Endothelial cell of umbilical vein (primary cell): ENCODE data around the gene CREBL2. TPM values are rescaled to one million over a fixed set of nuclear protein-coding genes. Genes with fewer than 3 reads are reported as not detected.

Experiments used
- BruUV-seq: library from RNA; stranded (reverse); fragments of 400-500 nt; replicated peaks from 2 replicates; lab custom pipeline; 2021; lab: Mats Ljungman, UMichigan
- CTCF ChIA-PET: fragments of 300-600, 350-600 bp; sonication (Branson Sonifier 250); formaldehyde crosslinking; loops from one replicate; lab custom pipeline; 2021; ENCODE audit warnings: antibody characterized with exemption, inconsistent platforms; lab: Charles Lee
- POLR2A ChIA-PET: fragments of 300-600, 350-600 bp; sonication (Branson Sonifier 250); formaldehyde crosslinking; loops from one replicate; lab custom pipeline; 2021; ENCODE audit warnings: antibody characterized with exemption, inconsistent platforms; lab: Charles Lee
- DNase-seq: peaks from one replicate; pipeline ENCODE4 v3.0.0-alpha.2; 2011; ENCODE audit warnings: low read depth, low spot score
- FAIRE-seq: peaks from 2 replicates; lab custom pipeline; 2011; peaks lifted over from hg19 to GRCh38; lab: Jason Lieb, UNC
- H2AFZ ChIP-seq: 2 replicates; pipeline ENCODE4 v1.6.0; 2012; ENCODE audit warnings: low read depth, low read length, control low read depth, inconsistent platforms
- H3K27ac ChIP-seq: 2 replicates; pipeline ENCODE4 v1.5.1; 2011; ENCODE audit warnings: low read depth, mild to moderate bottlenecking, control low read depth, low read length, moderate library complexity; ENCODE audit not compliant: insufficient read depth
- H3K27me3 ChIP-seq, 2 experiments: 2 replicates each; pipeline versions ENCODE4 v1.6.0 to v1.6.1; 2011; ENCODE audit warnings: low read length in 2 of 2, mixed read lengths in 1 of 2; ENCODE audit not compliant: control insufficient read depth in 2 of 2, insufficient read depth in 2 of 2
- H3K36me3 ChIP-seq, 2 experiments: 2 replicates in 1 of 2; 3 replicates in 1 of 2; pipeline ENCODE4 v1.5.1; 2011; ENCODE audit warnings: low read length in 2 of 2, mild to moderate bottlenecking in 1 of 2, moderate library complexity in 1 of 2; ENCODE audit not compliant: control insufficient read depth in 2 of 2, insufficient read depth in 2 of 2; ENCODE audit errors: extremely low read depth in 1 of 2
- H3K4me1 ChIP-seq: 3 replicates; pipeline ENCODE4 v1.5.1; 2011; ENCODE audit warnings: mild to moderate bottlenecking, low read length; ENCODE audit not compliant: control insufficient read depth, insufficient read depth; ENCODE audit errors: extremely low read depth
- H3K4me2 ChIP-seq: 2 replicates; pipeline ENCODE4 v1.6.1; 2011; ENCODE audit warnings: low read length, control low read depth, mixed read lengths; ENCODE audit not compliant: insufficient read depth
- H3K4me3 ChIP-seq, 3 experiments: fragments of 200-600 bp in 1 of 3; sonication (generic), shearing (Covaris generic) in 1 of 3; replicated peaks in 1 of 3; 2 replicates each; pipeline ENCODE4 v1.5.1; 2011 to 2016; ENCODE audit warnings: control low read depth in 3 of 3, low read length in 3 of 3, mild to moderate bottlenecking in 2 of 3, inconsistent platforms in 1 of 3, low read depth in 1 of 3, moderate library complexity in 1 of 3; ENCODE audit not compliant: insufficient read depth in 1 of 3
- H3K79me2 ChIP-seq: 2 replicates; pipeline ENCODE4 v1.6.0; 2012; ENCODE audit warnings: low read length, inconsistent platforms; ENCODE audit not compliant: control insufficient read depth, insufficient read depth
- H3K9ac ChIP-seq: replicated peaks from 2 replicates; pipeline ENCODE3; 2011; ENCODE audit warnings: low read length, control low read depth; ENCODE audit not compliant: insufficient read depth; ENCODE audit errors: extremely low read depth
- H3K9me1 ChIP-seq: replicated peaks from 3 replicates; pipeline ENCODE4 v1.6.0; 2011; ENCODE audit warnings: mild to moderate bottlenecking, low read length; ENCODE audit not compliant: control insufficient read depth, insufficient read depth; ENCODE audit errors: extremely low read depth
- H3K9me3 ChIP-seq: replicated peaks from 2 replicates; pipeline ENCODE4 v1.5.1; 2012; ENCODE audit warnings: low read length, inconsistent platforms; ENCODE audit not compliant: control insufficient read depth, insufficient read depth
- H4K20me1 ChIP-seq: replicated peaks from 2 replicates; pipeline ENCODE3; 2011; ENCODE audit warnings: mild to moderate bottlenecking, low read length; ENCODE audit not compliant: control insufficient read depth, insufficient read depth; ENCODE audit errors: extremely low read depth
- CTCF ChIP-seq, 2 donors: IDR thresholded peaks; 1 replicate in 1 of 2; 2 replicates in 1 of 2; pipeline ENCODE4 v1.5.1; 2011; ENCODE audit warnings: low read length in 2 of 2, mild to moderate bottlenecking in 2 of 2, moderate library complexity in 2 of 2, control low read depth in 1 of 2, inconsistent platforms in 1 of 2, low read depth in 1 of 2; ENCODE audit not compliant: insufficient read depth in 1 of 2; ENCODE audit errors: extremely low read depth in 1 of 2
- EZH2 ChIP-seq: IDR thresholded peaks from 2 replicates; pipeline ENCODE4 v1.6.1; 2012; ENCODE audit warnings: borderline replicate concordance, low read depth, mild to moderate bottlenecking, moderate library complexity, low read length, inconsistent platforms; ENCODE audit not compliant: severe bottlenecking
- FOS ChIP-seq: IDR thresholded peaks from 2 replicates; pipeline ENCODE4 v1.6.1; 2011; ENCODE audit warnings: mild to moderate bottlenecking, low read length, moderate library complexity, borderline replicate concordance; ENCODE audit not compliant: insufficient read depth
- GATA2 ChIP-seq: IDR thresholded peaks from 2 replicates; pipeline ENCODE4 v1.7.0; 2011; ENCODE audit warnings: low read depth, mild to moderate bottlenecking, moderate library complexity, mixed read lengths, low read length; ENCODE audit not compliant: insufficient read length, insufficient read depth
- JUN ChIP-seq: IDR thresholded peaks from 2 replicates; pipeline ENCODE4 v1.6.1; 2011; ENCODE audit warnings: borderline replicate concordance, low read depth; ENCODE audit not compliant: insufficient read length, insufficient read depth
- MAX ChIP-seq: IDR thresholded peaks from 2 replicates; pipeline ENCODE4 v1.6.1; 2011; ENCODE audit not compliant: insufficient read depth, insufficient read length
- MYC ChIP-seq: IDR thresholded peaks from one replicate; pipeline ENCODE4 v1.6.1; 2011; ENCODE audit warnings: mild to moderate bottlenecking, low read depth, low read length
- POLR2A ChIP-seq: IDR thresholded peaks from 2 replicates; pipeline ENCODE4 v1.6.1; 2012; ENCODE audit warnings: low read depth, mild to moderate bottlenecking, control low read depth, low read length
- POLR2AphosphoS5 ChIP-seq: IDR thresholded peaks from 2 replicates; pipeline ENCODE4 v1.6.1; 2012; ENCODE audit warnings: low read depth, mild to moderate bottlenecking, control low read depth, low read length, moderate library complexity; ENCODE audit not compliant: insufficient read depth
- dilution Hi-C: fragments of 300-500 bp; cut with MboI; formaldehyde crosslinking; loops from one replicate; pipeline ENCODE4 v1.15.0; 2019; ENCODE audit warnings: low sequenced_read_pairs; ENCODE audit not compliant: extremely low pct_ligation_motif_present
- intact Hi-C: fragments of 100-400 bp; cut with micrococcal nuclease; formaldehyde crosslinking; loops from one replicate; pipeline ENCODE4 v1.10.0; 2022
- polyA plus RNA-seq, 4 experiments: library from polyadenylated mRNA; depleted of rRNA in 3 of 4; stranded (reverse) in 3 of 4; unstranded in 1 of 4; fragments of >200 nt; gene quantifications; 2 replicates each; pipeline versions ENCODE4 v1.2.1 to v1.2.3, GENCODE V29; 2011 to 2012; ENCODE audit warnings: missing spikeins in 1 of 4
- total RNA-seq: library from RNA; stranded (reverse); gene quantifications from 2 replicates; pipeline ENCODE4 v1.2.3, GENCODE V29; 2021

CREBL2 gene
- total and polyA plus RNA-seq, 2 donors (not counting 3 experiments of a cell fraction or from before 2014, with no cell fraction given) = 10.5 to 19.4 TPM

GRCh38 chr12:12598864-12599263, 12.8 kb upstream of the CREBL2 start:
- Histone ChIP-seq H3K27ac (no peak overlapping the region), H2AFZ (no peak overlapping the region), H3K4me2 (no peak overlapping the region), H3K9me3 (no peaks in the 10 kb centered on the region), H3K4me1 (no peaks in the 10 kb centered on the region), H3K79me2 (no peaks in the 10 kb centered on the region), H4K20me1 (no peaks in the 10 kb centered on the region), H3K9me1 (no peaks in the 10 kb centered on the region), H3K4me3 (no peak overlapping the region), H3K27me3 (peaks cover 7 to 16% of the 10 kb centered on the region in 2 experiments), H3K9ac (no peak overlapping the region), H3K36me3 (no peaks in the 10 kb centered on the region)
- ChIA-PET POLR2A (no interaction called here), CTCF (interaction anchor here (1.4 to 1.9 kb wide), 3 partner anchors 12 to 28 kb away, joined by 3 to 4 read pairs (median 4); no protein-coding TSS in a partner anchor)
- dilution Hi-C loops = no loop called here
- TF ChIP-seq JUN = no peak
- FAIRE-seq (no peak), DNase-seq (no peak)
- intact Hi-C loops = no loop called here
- BruUV-seq = no TSS peak

DNA sequence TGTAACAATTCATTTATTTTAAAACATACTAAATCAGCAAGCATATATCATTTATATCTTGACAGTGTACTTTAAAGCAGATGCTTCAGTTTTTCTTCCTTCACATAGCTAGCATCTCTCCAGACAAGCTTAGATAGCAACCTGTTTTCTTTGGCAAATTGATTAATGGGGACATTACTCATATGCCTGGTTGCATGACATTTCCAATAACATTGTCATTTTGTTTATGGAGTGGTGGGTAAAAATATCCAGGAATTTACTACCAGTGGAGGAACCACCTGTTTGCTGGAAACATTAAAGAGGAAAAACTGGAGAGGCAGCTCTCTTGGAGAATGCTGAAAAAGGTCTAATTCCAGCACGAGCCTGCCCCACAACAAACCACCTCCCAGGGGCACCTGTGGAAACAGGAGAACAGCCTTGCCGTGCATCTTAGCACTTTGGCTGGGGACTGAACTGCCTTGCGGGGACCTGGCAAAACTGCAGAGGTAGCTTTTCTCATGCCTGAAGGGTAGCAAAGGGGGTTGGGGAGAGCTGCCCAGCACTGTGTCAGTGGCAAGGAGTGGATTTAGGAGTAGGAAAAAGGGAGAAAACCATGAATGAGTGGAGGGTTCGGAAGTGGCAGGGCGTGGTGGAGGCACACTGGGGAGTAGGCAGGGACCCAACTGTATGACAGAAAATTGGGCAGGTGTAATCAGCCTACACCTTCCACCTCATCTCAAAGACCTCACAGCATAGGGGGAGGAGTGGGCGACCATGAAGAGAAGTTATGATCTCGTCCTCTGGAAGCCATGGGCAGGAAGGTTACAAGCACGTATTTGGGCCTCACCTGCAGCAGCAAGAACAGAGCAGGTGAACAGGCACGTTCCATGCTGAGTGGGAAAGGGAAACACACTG, 11.7 kb upstream of the CREBL2 start:
- Histone ChIP-seq H3K36me3 (no peaks in the 10 kb centered on the region), H4K20me1 (no peaks in the 10 kb centered on the region), H3K4me1 (no peaks in the 10 kb centered on the region), H3K9me3 (no peaks in the 10 kb centered on the region), H3K9ac (no peak overlapping the region), H3K4me2 (no peak overlapping the region), H3K79me2 (no peaks in the 10 kb centered on the region), H3K9me1 (no peaks in the 10 kb centered on the region), H3K27ac (no peak overlapping the region), H3K4me3 (no peak overlapping the region), H3K27me3 (peaks cover 7 to 16% of the 10 kb centered on the region in 2 experiments), H2AFZ (no peak overlapping the region)
- TF ChIP-seq MAX (no peak), POLR2AphosphoS5 (no peak), GATA2 (no peak), MYC (no peak), EZH2 (no peak), JUN (no peak), POLR2A (no peak), CTCF (IDR thresholded peaks at IDR 0.05; ENCODE audit: extremely low read depth in 1 of 2, insufficient read depth in 1 of 2, low read depth in 1 of 2, low read length in 2 of 2) (no peak), FOS (no peak)
- DNase-seq (no peak), FAIRE-seq (no peak)
- POLR2A ChIA-PET = no interaction called here
- CTCF ChIA-PET = interaction anchor here (1.4 to 1.9 kb wide), 3 partner anchors 13 to 29 kb away, joined by 3 to 4 read pairs (median 4); no protein-coding TSS in a partner anchor
- dilution Hi-C loops (no loop called here), intact Hi-C loops (no loop called here)
- BruUV-seq = no TSS peak
